Activated CD8-positive, alpha-beta memory T cell treated with anti-CD3 and anti-CD28 coated beads, Interleukin-2, amount 10 ng/mL, durations not matched to agents 7 days and 5 days (primary cell): ENCODE measurements around the gene FGF23. TPM values are rescaled to one million over a fixed set of nuclear protein-coding genes. Genes with fewer than 3 reads are reported as not detected.

ENCODE experiments used
- ATAC-seq: fragments of 150-1000 bp; cut with Tn5 transposase; one replicate; pipeline ENCODE4 v1.10.0; 2021; ENCODE audit warnings: moderate library complexity
- CTCF ChIA-PET: fragments of 350-600 bp; sonication (Branson Sonifier 250); formaldehyde crosslinking; loops from one replicate; lab custom pipeline; 2021; ENCODE audit warnings: antibody characterized with exemption; lab: Charles Lee
- DNase-seq: peaks from one replicate; pipeline ENCODE4 v3.0.0-alpha.2; 2020
- H3K27ac Mint-ChIP-seq: one replicate; pipeline ENCODE4 v1.8.0; 2021; ENCODE audit warnings: mild to moderate bottlenecking, mixed read lengths
- H3K27me3 Mint-ChIP-seq: one replicate; pipeline ENCODE4 v1.8.0; 2021; ENCODE audit warnings: mixed read lengths
- H3K36me3 Mint-ChIP-seq: one replicate; pipeline ENCODE4 v1.8.0; 2021; ENCODE audit warnings: mild to moderate bottlenecking, mixed read lengths
- H3K4me1 Mint-ChIP-seq: one replicate; pipeline ENCODE4 v1.8.0; 2021; ENCODE audit warnings: mixed read lengths
- H3K4me3 Mint-ChIP-seq: one replicate; pipeline ENCODE4 v1.8.0; 2021; ENCODE audit warnings: mild to moderate bottlenecking, moderate library complexity, mixed read lengths
- H3K9me3 Mint-ChIP-seq: one replicate; pipeline ENCODE4 v1.8.0; 2022; ENCODE audit warnings: low read depth, mixed read lengths
- total RNA-seq, 2 experiments: library from RNA; stranded (reverse); gene quantifications; one replicate each; pipeline ENCODE4 v1.2.3, GENCODE V29; 2021

FGF23 gene
- total RNA-seq, 2 experiments from 2014 or later: not detected

DNA sequence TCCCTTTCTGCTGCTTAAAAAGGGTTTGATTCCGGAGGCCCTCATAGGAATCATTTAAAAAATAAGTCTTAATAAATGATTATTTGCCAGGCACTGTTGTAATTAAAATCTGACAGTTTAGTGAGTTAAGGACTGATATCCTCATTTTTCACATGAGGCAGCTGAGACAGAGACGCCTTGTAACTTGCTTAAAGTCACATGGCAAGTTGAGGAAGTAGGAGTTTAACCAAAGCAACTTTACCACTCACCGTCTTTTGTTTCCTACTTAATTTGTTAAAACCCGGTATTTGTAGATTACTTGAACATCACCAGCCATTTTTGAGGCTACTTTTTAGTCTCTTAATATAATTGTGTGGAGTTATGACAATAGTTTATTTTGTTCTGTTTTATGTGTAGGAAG is 56.1 kb downstream of the FGF23 start:
- no peaks in the 10 kb centered on the region for H3K27me3 Mint-ChIP-seq
- peaks cover 43% of the 10 kb centered on the region for H3K4me1 Mint-ChIP-seq
- H3K36me3 Mint-ChIP-seq: peaks cover 16% of the 10 kb centered on the region
- peak overlapping the region; percentile 18 for H3K4me3 Mint-ChIP-seq
- CTCF ChIA-PET: interaction anchor here (1.0 kb wide), 1 partner anchor 8 kb away, joined by 3 read pairs; no protein-coding TSS in a partner anchor
- DNase-seq: no peak
- no peaks in the 10 kb centered on the region for H3K9me3 Mint-ChIP-seq
- ATAC-seq: no peak
- H3K27ac Mint-ChIP-seq: no peak overlapping the region

DNA sequence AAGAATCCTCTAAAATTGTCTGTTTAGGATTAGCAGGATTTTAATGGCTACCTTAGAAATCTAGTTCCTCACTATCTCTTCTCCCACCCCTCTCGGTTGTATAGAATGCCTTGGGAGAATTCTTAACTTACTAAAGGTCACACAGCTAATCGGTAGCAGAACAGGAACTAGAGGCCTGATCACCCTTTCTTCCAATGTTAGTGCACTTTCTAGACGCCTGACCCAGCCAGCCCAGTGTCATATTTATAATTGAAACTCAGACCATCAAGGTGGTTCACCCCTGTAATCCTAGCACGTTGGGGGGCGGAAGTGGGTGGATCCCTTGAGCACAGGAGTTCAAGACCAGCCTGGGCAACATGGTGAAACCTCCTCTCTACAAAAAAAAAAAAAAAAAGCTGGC is 56.8 kb downstream of the FGF23 start:
- DNase-seq (no peak), ATAC-seq (no peak)
- peaks cover 16% of the 10 kb centered on the region for H3K36me3 Mint-ChIP-seq
- H3K9me3 Mint-ChIP-seq: no peaks in the 10 kb centered on the region
- H3K27ac Mint-ChIP-seq: peak overlapping the region; percentile 29
- H3K4me3 Mint-ChIP-seq: peak overlapping the region; percentile 94
- CTCF ChIA-PET: interaction anchor here (1.6 to 2.2 kb wide), 2 partner anchors 30 to 46 kb away, joined by 5 to 6 read pairs; no protein-coding TSS in a partner anchor
- no peaks in the 10 kb centered on the region for H3K27me3 Mint-ChIP-seq
- H3K4me1 Mint-ChIP-seq: peaks cover 43% of the 10 kb centered on the region

DNA sequence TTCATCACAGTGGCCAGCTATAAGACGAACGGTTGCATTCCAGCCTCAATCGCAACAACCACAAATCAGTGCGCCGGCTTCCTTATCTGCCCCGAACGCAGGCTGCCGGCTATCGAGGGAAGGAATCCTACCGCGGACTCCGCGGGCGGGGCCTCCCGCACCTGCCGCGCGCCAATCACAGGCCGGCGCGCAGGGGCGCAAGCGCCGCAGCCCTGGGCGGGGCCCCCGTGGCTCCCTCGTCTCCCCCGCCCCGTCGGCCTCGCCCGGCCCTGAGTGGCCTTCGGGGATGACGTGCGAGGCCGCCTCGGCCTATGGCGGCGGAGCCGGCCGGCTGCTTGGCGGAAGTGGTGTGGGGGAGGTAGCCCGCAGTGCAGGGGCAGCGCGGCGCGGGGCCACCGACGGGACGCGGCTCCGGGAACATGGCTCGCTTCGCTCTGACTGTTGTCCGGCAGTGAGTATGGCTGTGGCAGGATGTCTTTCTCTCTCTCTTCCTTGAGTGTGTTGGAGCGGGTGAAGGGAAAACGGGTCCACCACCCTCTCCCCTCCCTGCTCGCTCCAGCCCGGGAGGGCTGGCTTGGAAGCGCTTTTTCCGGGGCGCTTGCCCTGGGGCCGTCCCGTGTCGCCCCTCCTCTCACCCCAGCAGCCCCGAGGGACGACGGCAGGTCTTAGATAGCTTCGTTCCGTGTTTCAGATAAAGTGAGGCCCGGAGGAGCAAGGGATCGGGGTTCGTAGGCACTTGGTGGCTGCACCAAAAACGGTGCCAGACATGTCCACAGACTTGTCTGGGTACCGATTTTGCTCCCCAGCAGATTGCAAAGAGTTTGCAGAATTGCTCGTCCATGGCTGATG is 58.4 kb downstream of the FGF23 start, which contains the start of gene TIGAR:
Gene TIGAR, plus strand, starts transcription at position 361 of the 849 bp plus-strand sequence. Its CDS starts 59 bp downstream, at position 420.
- Mint-ChIP-seq H3K9me3 (no peaks in the 10 kb centered on the region), H3K4me3 (peak within 1 kb of the TSS; percentile 94), H3K27me3 (no peaks in the 10 kb centered on the region), H3K27ac (peak within 1 kb of the TSS; percentile 92), H3K4me1 (peaks cover 37% of the 10 kb centered on the region), H3K36me3 (peaks cover 14% of the 10 kb centered on the region)
- CTCF ChIA-PET: interaction anchor here (1.6 to 2.2 kb wide), 2 partner anchors 28 to 44 kb away, joined by 5 to 6 read pairs; no protein-coding TSS in a partner anchor
- ATAC-seq (peak; percentile 98), DNase-seq (peak; percentile 95)

DNA sequence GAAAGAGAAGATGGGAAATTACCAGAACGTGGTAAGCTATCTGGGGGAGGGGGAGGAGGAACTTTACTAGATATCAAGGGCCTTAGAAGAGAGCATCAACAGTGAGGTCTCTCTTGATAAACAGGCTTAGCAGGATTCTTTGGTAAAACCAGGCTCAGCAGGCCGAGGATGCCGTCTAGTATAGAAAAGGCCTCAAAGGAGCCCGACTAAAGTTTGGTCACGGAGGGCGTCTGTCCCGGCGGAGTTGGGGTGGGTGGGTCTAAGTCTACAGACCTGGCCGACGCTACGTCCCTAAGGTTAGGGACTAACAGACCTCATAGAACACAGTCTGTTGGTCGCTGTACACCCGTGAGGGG is 59.0 kb downstream of the FGF23 start:
- H3K9me3 Mint-ChIP-seq: no peaks in the 10 kb centered on the region
- H3K27ac Mint-ChIP-seq: peak overlapping the region; percentile 75
- H3K4me3 Mint-ChIP-seq: peak overlapping the region; percentile 94
- peaks cover 33% of the 10 kb centered on the region for H3K4me1 Mint-ChIP-seq
- ATAC-seq: no peak
- DNase-seq: no peak
- H3K36me3 Mint-ChIP-seq: peaks cover 11% of the 10 kb centered on the region
- CTCF ChIA-PET: no interaction called here
- no peaks in the 10 kb centered on the region for H3K27me3 Mint-ChIP-seq

Other genes starting within 250 kb of the FGF23 start
- gene CCND2, start 106.0 kb downstream of the FGF23 start, total RNA-seq: 100 to 1,000 TPM; 492 to 862 TPM
- 10 to 100 TPM in 1 of 2 experiments, 1 to 10 TPM in 1; 7.6 to 18.1 TPM for gene TIGAR, start 58.5 kb downstream of the FGF23 start, total RNA-seq
- gene FGF6, start 66.1 kb upstream of the FGF23 start, total RNA-seq: not detected
- gene RAD51AP1, start 159.2 kb upstream of the FGF23 start, total RNA-seq: 10 to 100 TPM; 35.7 to 54.4 TPM
- gene DYRK4, start 182.5 kb upstream of the FGF23 start, total RNA-seq: 10 to 100 TPM; 22.8 to 28.8 TPM